ENCODE results near the gene CARS2. TPM values are rescaled to one million over a fixed set of nuclear protein-coding genes. Genes with fewer than 3 reads are reported as not detected.
"Not testable (repeated sequence)": the region's sequence is repeated elsewhere in the genome, so short reads cannot be mapped to it uniquely, and the experiment has no call there.

CARS2 gene
- total RNA-seq, 1 donor from 2014 or later = 33.9 TPM

DNA sequence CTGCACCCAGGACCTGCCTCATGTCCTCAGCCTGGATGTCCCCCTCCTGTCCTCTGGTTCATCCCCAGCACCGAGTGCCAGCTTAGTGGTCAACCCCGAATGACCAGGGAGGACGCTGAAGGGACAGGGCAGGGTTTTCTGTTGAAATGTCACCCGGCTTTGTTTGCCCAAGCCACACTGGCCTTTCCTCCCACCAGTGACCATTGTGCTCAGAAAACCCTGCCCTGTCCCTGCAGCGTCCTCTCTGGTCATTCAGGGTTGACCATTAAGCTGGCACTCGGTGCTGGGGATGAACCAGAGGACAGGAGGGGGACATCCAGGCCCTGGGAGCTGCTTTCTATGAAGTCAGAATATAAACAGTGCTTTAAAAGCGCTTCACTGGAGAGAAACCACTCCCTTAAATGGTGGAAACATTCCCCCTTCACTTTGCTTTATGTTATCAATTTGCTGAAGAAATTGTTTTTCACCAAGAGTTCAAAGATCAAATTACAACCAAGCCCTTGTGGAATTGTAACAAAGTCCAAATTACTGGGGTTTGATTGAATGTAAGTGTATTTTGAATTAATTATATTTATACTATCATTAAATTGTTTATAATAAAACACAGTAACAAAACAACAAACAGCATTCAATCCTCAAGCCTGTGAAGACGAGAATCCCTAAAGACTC, 21.4 kb downstream of the CARS2 start:
- DNase-seq (ENCODE audit: low spot score) = peak; percentile 84
- peak; percentile 88 for ATAC-seq

- ATAC-seq (peak; percentile 30), DNase-seq (ENCODE audit: low spot score) (no peak)
These were observed 22.0 kb downstream of the CARS2 start for GRCh38 chr13:110683921-110684320.

DNA sequence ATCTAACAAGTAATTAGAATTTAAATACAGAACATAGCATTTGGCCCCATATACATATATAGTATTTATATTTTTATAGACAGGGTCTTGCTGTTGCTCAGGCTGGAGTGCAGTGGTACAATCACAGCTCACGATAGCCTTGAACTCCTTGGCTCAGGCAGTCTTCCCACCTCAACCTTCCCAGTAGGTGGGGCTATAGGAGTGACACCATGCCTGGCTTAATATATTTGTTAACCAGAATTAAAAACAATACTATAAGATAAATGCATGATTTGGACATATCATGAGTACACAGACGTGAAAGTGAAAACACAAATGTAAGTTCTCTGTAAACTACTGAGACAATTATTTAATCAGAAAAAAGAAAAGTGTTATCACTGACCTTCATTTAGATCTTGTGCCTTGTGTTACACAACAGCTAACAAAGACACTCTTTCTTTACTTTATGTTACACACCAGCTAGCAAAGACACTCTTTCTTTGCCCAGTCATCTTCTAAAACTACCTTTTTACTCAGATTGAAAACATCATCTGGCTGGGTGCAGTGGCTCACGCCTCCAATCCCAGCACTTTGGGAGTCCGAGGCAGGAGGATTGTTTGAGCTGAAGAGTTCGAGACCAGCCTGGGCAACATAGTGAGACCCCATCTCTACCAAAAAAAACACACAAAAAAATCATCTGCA, 22.6 kb downstream of the CARS2 start:
- no peak for DNase-seq (ENCODE audit: low spot score)
- ATAC-seq = peak; percentile 41

DNA sequence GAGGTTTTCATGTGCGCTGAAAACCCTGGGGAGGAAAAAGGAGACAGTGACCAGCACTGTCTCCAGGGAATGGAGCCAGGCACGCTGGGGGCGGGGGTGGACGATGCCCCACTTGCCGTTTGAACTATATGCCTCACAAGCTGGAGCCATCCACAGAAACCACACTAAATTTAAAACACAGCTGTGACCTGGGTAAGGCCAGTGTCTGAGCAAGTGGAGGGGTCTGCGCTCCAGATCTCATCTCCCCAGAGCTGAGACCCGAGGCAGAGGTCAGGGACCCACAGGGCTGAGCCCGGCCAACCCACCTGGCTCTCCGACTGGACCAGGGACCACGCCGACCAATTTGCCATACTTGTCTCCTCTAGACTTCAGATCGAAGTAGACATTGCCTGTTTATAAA, 23.2 kb downstream of the CARS2 start:
- DNase-seq (ENCODE audit: low spot score) (no peak), ATAC-seq (no peak)

DNA sequence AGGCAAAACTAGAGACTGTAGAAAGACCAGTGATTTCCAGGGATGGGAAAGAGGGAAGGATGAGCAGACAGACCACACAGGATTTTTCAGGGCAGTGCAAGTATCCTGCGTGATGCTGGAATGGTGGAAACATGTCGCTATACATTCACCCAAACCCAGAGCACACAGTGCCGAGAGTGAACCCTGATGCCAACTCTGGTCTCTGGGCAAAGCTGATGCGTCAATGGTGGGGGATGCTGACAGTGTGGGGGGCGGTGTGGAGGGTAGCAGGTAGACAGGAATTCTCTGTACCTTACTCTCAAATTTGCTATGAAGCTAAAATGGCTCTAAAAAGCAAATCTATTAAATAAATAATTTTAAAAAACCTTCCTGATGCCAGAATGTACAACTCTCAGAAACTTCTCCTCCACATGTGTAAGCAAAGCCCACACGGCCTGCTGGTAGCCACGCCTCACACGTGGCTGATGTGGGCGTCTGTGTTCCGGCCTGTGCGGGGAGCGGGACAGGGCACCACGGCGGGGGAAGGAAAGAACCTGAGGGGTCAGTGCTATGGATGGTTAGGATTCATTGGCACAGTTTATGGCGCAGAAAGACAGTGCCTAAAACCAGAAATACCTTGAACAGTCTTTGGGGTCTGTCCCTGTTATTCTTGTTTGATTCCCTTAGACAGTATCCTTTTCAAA, 23.9 kb downstream of the CARS2 start:
- ATAC-seq (no peak), DNase-seq (ENCODE audit: low spot score) (no peak)

- no peak for ATAC-seq
- DNase-seq (ENCODE audit: low spot score) = no peak
These were observed 25.1 kb downstream of the CARS2 start for GRCh38 chr13:110680852-110681251.

DNA sequence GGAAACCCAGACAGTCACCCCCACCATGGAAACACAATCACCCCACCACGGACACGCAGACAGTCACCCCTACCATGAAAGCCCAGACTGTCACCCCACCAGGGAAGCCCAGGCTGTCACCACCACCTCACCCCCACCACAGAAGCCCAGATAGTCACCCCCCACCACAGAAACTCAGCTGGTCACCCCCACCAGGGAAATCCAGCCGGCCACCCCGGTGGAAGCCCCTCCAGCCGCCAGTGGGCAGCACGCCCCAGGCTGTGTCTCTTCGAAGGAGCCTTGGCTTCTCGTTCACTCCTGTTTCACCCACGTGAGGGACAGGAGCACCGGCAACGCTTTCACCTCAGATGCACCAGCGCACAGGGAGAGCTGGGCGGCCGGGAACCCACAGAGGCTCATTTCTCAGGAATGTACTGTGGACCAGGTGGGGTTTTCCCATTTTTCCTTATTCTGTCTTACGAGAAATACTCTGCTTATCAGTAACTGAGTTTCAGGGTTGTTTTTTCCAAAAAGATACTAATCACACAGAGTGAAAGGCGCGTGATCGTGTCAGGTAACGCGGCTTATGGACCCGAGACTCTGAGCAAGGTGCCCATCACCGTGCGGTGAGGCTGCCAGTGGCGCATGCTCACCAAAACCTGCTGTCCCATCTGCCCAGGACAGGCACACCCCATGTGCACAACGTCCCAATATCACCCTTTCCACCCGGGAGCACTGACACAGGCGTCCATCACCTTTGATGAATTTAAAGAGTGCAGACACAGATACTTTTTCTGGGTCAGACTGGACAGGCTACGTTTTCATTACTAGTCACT, 28.0 kb downstream of the CARS2 start:
- ATAC-seq = no peak
- no peak for DNase-seq (ENCODE audit: low spot score)

DNA sequence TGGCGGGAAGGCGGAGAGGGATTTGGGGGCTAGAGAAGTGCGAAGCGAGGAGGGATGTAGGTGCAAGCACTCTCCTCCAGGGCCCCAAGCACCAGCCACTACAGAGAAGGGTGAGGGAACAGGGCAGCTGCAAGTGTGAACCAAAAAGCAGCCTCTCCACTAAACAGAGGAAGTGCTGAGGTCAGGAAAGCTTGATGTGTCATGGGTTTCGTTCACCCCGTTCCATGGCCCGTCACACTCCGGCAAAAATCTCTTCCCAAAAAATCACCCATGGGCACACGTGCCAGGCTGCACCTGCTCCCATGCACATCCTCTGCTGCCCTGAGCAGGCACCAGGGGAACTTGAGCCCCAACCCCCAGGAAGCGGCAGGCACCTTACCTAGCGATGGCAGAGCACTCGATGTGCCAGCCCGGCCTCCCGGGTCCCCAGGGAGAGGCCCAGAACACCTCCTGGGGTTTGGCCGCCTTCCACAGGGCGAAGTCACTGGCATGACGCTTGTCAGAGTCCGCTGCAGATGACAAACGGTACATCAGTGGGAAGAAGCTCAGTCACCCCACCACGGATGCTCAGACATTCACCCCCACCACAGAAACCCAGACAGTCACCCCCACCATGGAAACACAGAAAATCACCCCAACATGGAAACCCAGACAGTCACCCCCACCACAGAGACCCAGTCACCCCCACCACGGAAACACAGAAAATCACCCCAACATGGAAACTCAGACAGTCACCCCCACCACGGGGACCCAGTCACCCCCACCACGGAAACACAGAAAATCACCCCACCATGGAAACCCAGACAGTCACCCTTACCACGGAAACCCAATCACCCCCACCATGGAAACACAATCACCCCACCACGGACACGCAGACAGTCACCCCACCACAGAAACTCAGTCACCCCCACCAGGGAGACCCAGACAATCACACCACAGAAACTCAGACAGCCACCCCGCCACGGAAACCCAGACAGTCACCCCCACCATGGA, 29.0 kb downstream of the CARS2 start:
- no peak for DNase-seq (ENCODE audit: low spot score)

GRCh38 chr13:110669814-110670213, 36.1 kb downstream of the CARS2 start:
- not testable (repeated sequence) for DNase-seq (ENCODE audit: low spot score); ATAC-seq

More for the DNA sequence above, 29.0 kb downstream of the CARS2 start:
- ATAC-seq = peak; percentile 51

GRCh38 chr13:110669036-110669435, 36.9 kb downstream of the CARS2 start:
- no peak for ATAC-seq
- DNase-seq (ENCODE audit: low spot score) = no peak

- ATAC-seq (peak; percentile 12), DNase-seq (ENCODE audit: low spot score) (no peak)
These were observed 39.7 kb downstream of the CARS2 start for GRCh38 chr13:110666255-110666533.

DNA sequence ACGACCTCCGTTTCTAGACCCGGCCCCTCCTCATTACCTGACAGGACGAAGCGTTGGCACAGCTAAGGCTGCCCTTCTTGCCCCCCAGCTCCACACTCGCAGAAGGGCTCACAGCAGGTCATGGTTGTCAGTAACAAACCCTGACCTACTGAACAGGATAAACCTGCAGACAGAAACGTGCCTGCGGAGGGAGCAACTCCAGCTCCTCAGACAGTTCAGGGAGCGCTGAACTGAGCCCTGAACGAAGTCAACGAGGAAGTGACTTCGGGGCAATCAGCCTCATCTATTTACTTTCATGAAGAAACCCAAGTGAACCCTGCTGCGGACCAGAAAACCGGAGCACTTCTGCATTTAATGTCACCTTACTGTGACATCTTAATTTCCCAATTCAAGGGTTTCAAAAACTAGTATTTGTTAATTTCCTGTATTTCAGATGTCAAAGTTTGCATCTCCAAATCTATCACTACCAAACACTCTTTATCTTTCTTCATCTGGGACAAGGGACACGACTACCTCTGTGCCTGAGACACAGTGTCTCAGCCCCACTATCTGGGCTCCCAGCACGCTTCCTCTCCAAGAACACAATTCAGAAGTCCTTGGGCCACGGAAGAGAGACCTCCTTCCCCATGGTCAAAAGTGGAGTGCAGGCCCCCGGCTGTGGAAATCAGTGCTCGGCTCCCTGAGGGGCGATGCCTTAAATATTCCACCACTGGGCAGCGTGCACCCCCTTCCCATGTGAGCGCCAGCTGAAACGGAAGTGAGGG, 40.2 kb downstream of the CARS2 start:
- no peak for DNase-seq (ENCODE audit: low spot score)
- peak; percentile 42 for ATAC-seq

DNA sequence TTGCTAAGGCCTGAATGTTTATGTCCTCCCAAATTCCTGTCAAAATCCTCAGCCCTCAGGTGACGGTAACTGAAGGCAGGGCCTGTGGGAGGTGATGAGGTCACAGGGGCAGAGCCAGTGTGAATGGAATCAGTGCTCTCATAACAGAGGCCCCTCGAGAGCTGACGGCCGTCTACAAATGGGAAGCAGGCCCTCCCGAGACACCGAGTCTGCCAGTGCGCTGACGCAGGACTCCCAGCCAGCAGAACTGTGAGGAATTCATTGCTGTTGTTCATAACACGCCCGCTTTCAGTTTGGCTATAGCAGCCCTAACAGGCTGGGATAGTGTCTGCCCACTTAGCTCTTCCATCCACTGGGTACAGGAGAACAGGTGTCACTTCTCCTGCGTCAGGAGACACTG, 41.2 kb downstream of the CARS2 start:
- no peak for DNase-seq (ENCODE audit: low spot score)

DNA sequence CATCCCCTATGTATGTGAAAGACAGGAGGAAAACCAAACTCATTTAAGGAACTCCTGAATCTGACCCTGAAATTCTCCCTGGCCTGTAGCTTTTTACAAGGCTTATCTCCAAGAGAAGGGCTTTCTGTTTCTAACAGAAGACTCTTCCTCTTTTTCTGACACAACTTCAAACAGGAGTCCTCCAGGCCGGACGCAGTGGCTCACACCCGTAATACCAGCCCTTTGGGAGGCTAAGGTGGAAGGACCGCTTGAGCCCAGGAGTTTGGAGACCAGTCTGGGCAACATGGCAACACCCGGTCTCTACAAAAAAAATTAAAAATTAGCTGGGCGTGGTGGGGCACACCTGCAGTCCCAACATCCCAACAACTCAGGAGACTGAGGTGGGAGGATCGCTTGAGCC, 41.9 kb downstream of the CARS2 start:
- ATAC-seq = no peak
- no peak for DNase-seq (ENCODE audit: low spot score)

More for the DNA sequence above, 41.2 kb downstream of the CARS2 start:
- ATAC-seq = peak; percentile 45

DNA sequence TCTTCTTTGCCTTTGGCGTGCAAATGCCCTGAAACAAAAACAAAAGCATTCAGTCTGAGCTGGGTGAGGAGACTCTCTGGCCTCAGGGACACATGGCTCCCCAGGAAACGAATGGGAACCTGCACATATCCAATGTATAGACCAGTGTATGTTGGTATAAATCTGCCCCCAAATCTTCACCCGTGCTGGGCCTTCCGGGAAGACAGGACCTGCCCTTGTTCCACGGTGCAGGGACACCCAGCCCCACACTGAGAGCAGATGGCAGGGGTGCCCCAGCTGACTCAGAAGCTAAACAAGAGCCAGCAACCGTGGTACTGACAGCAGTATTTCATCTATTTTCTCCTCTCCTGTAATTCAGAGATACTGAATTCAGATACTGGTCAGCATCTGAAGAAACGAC, 42.4 kb downstream of the CARS2 start:
- no peak for DNase-seq (ENCODE audit: low spot score)

DNA sequence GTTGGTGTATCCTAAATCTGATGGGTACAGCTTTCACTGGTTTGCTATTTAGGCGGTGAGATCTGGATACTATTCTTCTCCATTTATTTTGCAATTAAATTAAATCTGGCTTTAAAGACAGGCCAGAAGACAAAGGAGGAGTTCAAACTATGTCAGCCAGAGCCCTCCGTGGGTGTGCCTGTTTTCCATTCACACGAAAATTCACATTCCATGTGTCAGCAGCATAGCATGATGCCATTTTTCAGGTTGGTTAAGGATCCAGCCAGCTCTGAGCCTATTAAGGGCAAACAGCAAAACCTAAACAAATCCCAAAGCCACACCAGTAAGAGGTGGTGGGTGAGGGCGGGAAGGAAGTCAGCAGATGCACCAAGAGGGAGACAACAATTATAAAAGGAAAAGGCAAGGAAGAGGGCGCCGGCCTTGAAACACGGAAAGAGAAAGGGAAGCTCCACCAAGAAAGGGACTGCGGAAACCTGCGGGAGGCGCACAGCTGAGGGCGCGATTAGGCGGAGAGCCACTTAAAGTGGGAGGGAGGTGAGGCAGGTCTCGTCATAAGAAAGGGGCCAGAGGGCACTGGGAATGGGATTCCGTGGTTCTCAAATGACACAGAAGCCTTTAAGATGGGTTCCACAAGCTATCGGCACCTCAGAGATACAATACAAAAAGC, 43.0 kb downstream of the CARS2 start:
- no peak for DNase-seq (ENCODE audit: low spot score)
- no peak for ATAC-seq

More for the DNA sequence above, 42.4 kb downstream of the CARS2 start:
- ATAC-seq = no peak

GRCh38 chr13:110662091-110662490, 43.8 kb downstream of the CARS2 start:
- ATAC-seq = no peak
- no peak for DNase-seq (ENCODE audit: low spot score)

GRCh38 chr13:110661256-110661655, 44.7 kb downstream of the CARS2 start:
- no peak for DNase-seq (ENCODE audit: low spot score)

More at GRCh38 chr13:110661256-110661655, 44.7 kb downstream of the CARS2 start:
- ATAC-seq = no peak

Data from left lobe of liver (tissue), 2 donors.